ENCODE results near the gene ELFN1. TPM values are rescaled to one million over a fixed set of nuclear protein-coding genes. Genes with fewer than 3 reads are reported as not detected.
A peak's percentile ranks its signal among the peaks of the same experiment; 100 is the strongest.

Gene ELFN1
- total RNA-seq, 1 donor, result 12.7 TPM

DNA sequence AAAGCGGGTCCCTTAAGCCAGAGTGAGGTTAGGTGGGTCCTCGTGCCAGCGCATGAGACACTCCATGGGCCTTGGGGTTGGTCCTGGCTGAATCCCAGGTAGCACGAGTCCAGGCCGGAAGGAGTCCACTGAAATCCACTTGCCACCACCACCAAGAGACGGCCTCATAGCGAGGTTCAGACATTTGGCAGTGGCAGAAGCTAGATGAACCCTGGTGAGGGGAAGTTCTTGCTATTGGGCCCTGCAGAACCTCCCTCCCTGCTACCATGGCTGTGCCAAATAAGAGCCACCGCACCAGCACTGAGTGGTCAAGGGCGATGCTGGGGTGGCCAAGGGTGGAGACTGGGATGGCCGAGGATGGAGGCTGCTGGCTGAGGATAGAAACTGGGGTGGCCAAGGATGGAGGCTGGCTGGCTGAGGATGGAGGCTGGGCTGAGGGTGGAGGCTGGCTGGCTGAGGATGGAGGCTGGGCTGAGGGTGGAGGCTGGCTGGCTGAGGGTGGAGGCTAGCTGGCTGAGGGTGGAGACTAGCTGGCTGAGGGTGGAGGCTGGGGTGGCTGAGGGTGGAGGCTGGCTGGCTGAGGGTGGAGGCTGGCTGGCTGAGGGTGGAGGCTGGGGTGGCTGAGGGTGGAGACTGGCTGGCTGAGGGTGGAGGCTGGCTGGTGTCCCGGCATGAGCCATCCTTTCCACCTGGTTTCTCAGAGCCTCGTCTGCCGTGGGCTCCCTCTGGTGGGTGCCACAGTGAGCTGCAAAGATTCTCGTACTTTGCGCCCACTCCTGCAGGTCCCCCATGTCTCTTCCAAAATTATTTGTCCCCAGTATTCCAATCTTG, 88.2 kb downstream of the ELFN1 start:
- Histone ChIP-seq H3K27ac (ENCODE audit: low read depth, low read length) (no peak overlapping the region), H3K27me3 (ENCODE audit: insufficient read depth, low read length) (peaks cover 21% of the 10 kb centered on the region), H3K4me3 (ENCODE audit: insufficient read depth, low read length) (no peak overlapping the region), H3K9me3 (ENCODE audit: low read depth, low read length) (peaks cover 11% of the 10 kb centered on the region), H2AFZ (ENCODE audit: low read length) (no peak overlapping the region), H3K36me3 (ENCODE audit: insufficient read depth, low read length) (no peaks in the 10 kb centered on the region), H4K20me1 (ENCODE audit: insufficient read depth, low read length) (no peaks in the 10 kb centered on the region), H3K4me2 (ENCODE audit: insufficient read depth, low read length) (no peak overlapping the region), H3K4me1 (ENCODE audit: insufficient read depth, low read length) (no peaks in the 10 kb centered on the region), H3K79me2 (ENCODE audit: insufficient read depth, low read length) (no peaks in the 10 kb centered on the region)
- peak; percentile 85 for DNase-seq (ENCODE audit: insufficient read length, low spot score, missing footprints)
- TF ChIP-seq, protein P1, sequence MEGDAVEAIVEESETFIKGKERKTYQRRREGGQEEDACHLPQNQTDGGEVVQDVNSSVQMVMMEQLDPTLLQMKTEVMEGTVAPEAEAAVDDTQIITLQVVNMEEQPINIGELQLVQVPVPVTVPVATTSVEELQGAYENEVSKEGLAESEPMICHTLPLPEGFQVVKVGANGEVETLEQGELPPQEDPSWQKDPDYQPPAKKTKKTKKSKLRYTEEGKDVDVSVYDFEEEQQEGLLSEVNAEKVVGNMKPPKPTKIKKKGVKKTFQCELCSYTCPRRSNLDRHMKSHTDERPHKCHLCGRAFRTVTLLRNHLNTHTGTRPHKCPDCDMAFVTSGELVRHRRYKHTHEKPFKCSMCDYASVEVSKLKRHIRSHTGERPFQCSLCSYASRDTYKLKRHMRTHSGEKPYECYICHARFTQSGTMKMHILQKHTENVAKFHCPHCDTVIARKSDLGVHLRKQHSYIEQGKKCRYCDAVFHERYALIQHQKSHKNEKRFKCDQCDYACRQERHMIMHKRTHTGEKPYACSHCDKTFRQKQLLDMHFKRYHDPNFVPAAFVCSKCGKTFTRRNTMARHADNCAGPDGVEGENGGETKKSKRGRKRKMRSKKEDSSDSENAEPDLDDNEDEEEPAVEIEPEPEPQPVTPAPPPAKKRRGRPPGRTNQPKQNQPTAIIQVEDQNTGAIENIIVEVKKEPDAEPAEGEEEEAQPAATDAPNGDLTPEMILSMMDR (IDR thresholded peaks at IDR 0.05; ENCODE audit: extremely low read depth, low read depth, low read length), result peak; percentile 33

- peaks cover 15% of the 10 kb centered on the region for H3K9me3 ChIP-seq (ENCODE audit: low read depth, low read length)
- H4K20me1 ChIP-seq (ENCODE audit: insufficient read depth, low read length), result no peaks in the 10 kb centered on the region
- H3K36me3 ChIP-seq (ENCODE audit: insufficient read depth, low read length), result no peaks in the 10 kb centered on the region
- no peak overlapping the region for H2AFZ ChIP-seq (ENCODE audit: low read length)
- TF ChIP-seq, protein P1 (IDR thresholded peaks at IDR 0.05; ENCODE audit: extremely low read depth, low read depth, low read length), result no peak
- H3K27me3 ChIP-seq (ENCODE audit: insufficient read depth, low read length), result peaks cover 21% of the 10 kb centered on the region
- DNase-seq (ENCODE audit: insufficient read length, low spot score, missing footprints), result peak; percentile 66
- H3K4me2 ChIP-seq (ENCODE audit: insufficient read depth, low read length), result no peak overlapping the region
- H3K4me1 ChIP-seq (ENCODE audit: insufficient read depth, low read length), result no peaks in the 10 kb centered on the region
- H3K27ac ChIP-seq (ENCODE audit: low read depth, low read length), result no peak overlapping the region
- H3K4me3 ChIP-seq (ENCODE audit: insufficient read depth, low read length), result no peak overlapping the region
- H3K79me2 ChIP-seq (ENCODE audit: insufficient read depth, low read length), result no peaks in the 10 kb centered on the region
Observed at GRCh38 chr7:1758859-1759521, 88.9 kb downstream of the ELFN1 start.

DNA sequence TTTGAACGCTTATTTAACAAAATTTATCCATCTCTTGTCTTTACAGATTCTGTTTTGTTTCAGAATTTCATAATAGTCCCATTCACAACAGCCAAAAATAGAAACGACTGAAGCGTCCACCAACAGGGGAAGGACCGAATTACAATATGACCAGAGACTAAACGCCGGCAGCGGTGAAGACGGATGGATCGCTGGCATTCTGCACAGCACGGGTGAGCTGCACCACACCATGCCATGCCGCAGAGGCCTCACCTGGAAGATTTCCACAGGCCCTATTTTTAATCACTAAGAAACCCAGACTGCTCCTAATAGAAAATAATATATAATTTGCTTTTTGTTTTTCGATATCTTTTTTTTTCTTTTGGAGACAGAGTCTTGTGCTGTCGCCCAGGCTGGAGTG, 91.0 kb downstream of the ELFN1 start:
- Histone ChIP-seq H4K20me1 (ENCODE audit: insufficient read depth, low read length) (no peaks in the 10 kb centered on the region), H3K27ac (ENCODE audit: low read depth, low read length) (no peak overlapping the region), H3K4me2 (ENCODE audit: insufficient read depth, low read length) (no peak overlapping the region), H3K27me3 (ENCODE audit: insufficient read depth, low read length) (peaks cover 9% of the 10 kb centered on the region), H3K79me2 (ENCODE audit: insufficient read depth, low read length) (no peaks in the 10 kb centered on the region), H3K36me3 (ENCODE audit: insufficient read depth, low read length) (no peaks in the 10 kb centered on the region), H2AFZ (ENCODE audit: low read length) (no peak overlapping the region), H3K9me3 (ENCODE audit: low read depth, low read length) (peaks cover 17% of the 10 kb centered on the region), H3K4me1 (ENCODE audit: insufficient read depth, low read length) (no peaks in the 10 kb centered on the region), H3K4me3 (ENCODE audit: insufficient read depth, low read length) (no peak overlapping the region)
- peak; percentile 85 for DNase-seq (ENCODE audit: insufficient read length, low spot score, missing footprints)
- TF ChIP-seq, protein P1 (IDR thresholded peaks at IDR 0.05; ENCODE audit: extremely low read depth, low read depth, low read length), result no peak

DNA sequence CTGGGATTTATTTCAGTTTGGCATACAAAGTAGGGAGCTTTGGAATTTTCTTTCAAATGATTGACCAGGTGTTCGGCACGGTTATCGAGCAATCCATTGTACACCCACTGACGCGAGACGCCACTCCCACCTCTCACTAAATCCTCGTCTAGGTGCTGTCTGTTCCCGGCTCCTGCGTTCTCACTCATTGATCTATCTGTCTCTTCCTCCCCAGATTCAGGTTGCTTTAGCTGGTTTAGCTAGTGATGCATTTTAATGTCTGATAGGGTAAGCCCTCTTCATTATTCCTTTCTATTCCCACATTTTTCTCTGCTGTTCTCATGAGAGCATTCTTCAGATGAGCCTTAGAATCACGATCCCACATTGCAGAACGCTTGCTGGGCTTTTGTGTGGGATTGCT, 91.7 kb downstream of the ELFN1 start:
- no peak overlapping the region for H3K27ac ChIP-seq (ENCODE audit: low read depth, low read length)
- peaks cover 4% of the 10 kb centered on the region for H3K27me3 ChIP-seq (ENCODE audit: insufficient read depth, low read length)
- H3K36me3 ChIP-seq (ENCODE audit: insufficient read depth, low read length), result no peaks in the 10 kb centered on the region
- no peaks in the 10 kb centered on the region for H3K79me2 ChIP-seq (ENCODE audit: insufficient read depth, low read length)
- DNase-seq (ENCODE audit: insufficient read length, low spot score, missing footprints), result peak; percentile 57
- no peak overlapping the region for H3K4me3 ChIP-seq (ENCODE audit: insufficient read depth, low read length)
- no peak overlapping the region for H3K4me2 ChIP-seq (ENCODE audit: insufficient read depth, low read length)
- H3K9me3 ChIP-seq (ENCODE audit: low read depth, low read length), result peaks cover 17% of the 10 kb centered on the region
- H2AFZ ChIP-seq (ENCODE audit: low read length), result no peak overlapping the region
- no peaks in the 10 kb centered on the region for H4K20me1 ChIP-seq (ENCODE audit: insufficient read depth, low read length)
- TF ChIP-seq, protein P1 (IDR thresholded peaks at IDR 0.05; ENCODE audit: extremely low read depth, low read depth, low read length), result no peak
- no peaks in the 10 kb centered on the region for H3K4me1 ChIP-seq (ENCODE audit: insufficient read depth, low read length)

Data from osteoblast (primary cell).